H9 (cell line): ENCODE data around the gene GTF3C5. TPM values are rescaled to one million over a fixed set of nuclear protein-coding genes. Genes with fewer than 3 reads are reported as not detected.

Experiments used
- DNase-seq: peaks from one replicate; pipeline ENCODE4 v3.0.0-alpha.2; 2017
- H2AFZ ChIP-seq: one replicate; pipeline ENCODE4 v1.6.1; 2013; ENCODE audit warnings: mild to moderate bottlenecking, low read length, control low read depth, moderate library complexity
- H2AK5ac ChIP-seq: 2 replicates; pipeline ENCODE4 v1.6.1; 2013; ENCODE audit warnings: low read length, control low read depth, mixed read lengths; ENCODE audit not compliant: insufficient read length
- H2BK120ac ChIP-seq: one replicate; pipeline ENCODE4 v1.6.1; 2013; ENCODE audit warnings: low read depth, mild to moderate bottlenecking, low read length, control low read depth, inconsistent platforms; ENCODE audit not compliant: poor library complexity, severe bottlenecking
- H2BK12ac ChIP-seq: 2 replicates; pipeline ENCODE4 v1.6.1; 2013; ENCODE audit warnings: low read length, control low read depth, mixed read lengths, low read depth; ENCODE audit not compliant: insufficient read length
- H2BK15ac ChIP-seq: 2 replicates; pipeline ENCODE4 v1.6.1; 2013; ENCODE audit warnings: low read depth, low read length, control low read depth
- H2BK20ac ChIP-seq: one replicate; pipeline ENCODE4 v1.6.1; 2013; ENCODE audit warnings: low read depth, mild to moderate bottlenecking, low read length, control low read depth, inconsistent platforms; ENCODE audit not compliant: poor library complexity, severe bottlenecking
- H2BK5ac ChIP-seq: 2 replicates; pipeline ENCODE4 v1.6.1; 2013; ENCODE audit warnings: low read length, control low read depth, mixed read lengths; ENCODE audit not compliant: insufficient read length
- H3K14ac ChIP-seq: 2 replicates; pipeline ENCODE4 v1.6.1; 2013; ENCODE audit warnings: low read length, control low read depth; ENCODE audit not compliant: insufficient read depth
- H3K18ac ChIP-seq: 2 replicates; pipeline ENCODE4 v1.6.1; 2013; ENCODE audit warnings: low read depth, mild to moderate bottlenecking, mixed read lengths, low read length, control low read depth; ENCODE audit not compliant: insufficient read length
- H3K23ac ChIP-seq: 2 replicates; pipeline ENCODE4 v1.6.1; 2013; ENCODE audit warnings: low read length, control low read depth, mixed read lengths, low read depth; ENCODE audit not compliant: insufficient read length
- H3K23me2 ChIP-seq: 2 replicates; pipeline ENCODE4 v1.6.1; 2013; ENCODE audit warnings: low read depth, mild to moderate bottlenecking, mixed read lengths, low read length, control low read depth; ENCODE audit not compliant: insufficient read length, poor library complexity, severe bottlenecking
- H3K27ac ChIP-seq: 2 replicates; pipeline ENCODE4 v1.5.1; 2013; ENCODE audit warnings: low read length, control low read depth, mixed read lengths, low read depth; ENCODE audit not compliant: insufficient read length
- H3K27me3 ChIP-seq: 2 replicates; pipeline ENCODE4 v1.6.1; 2013; ENCODE audit warnings: low read length, control low read depth, inconsistent platforms; ENCODE audit not compliant: insufficient read depth
- H3K4ac ChIP-seq: 2 replicates; pipeline ENCODE4 v1.6.1; 2013; ENCODE audit warnings: low read depth, mild to moderate bottlenecking, control low read depth, inconsistent platforms, low read length, moderate library complexity
- H3K4me1 ChIP-seq: 2 replicates; pipeline ENCODE4 v1.6.1; 2013; ENCODE audit warnings: low read length, control low read depth, inconsistent platforms; ENCODE audit not compliant: insufficient read depth
- H3K4me2 ChIP-seq: 2 replicates; pipeline ENCODE4 v1.6.1; 2013; ENCODE audit warnings: low read length, control low read depth, mixed read lengths; ENCODE audit not compliant: insufficient read length, insufficient read depth
- H3K56ac ChIP-seq: 2 replicates; pipeline ENCODE4 v1.6.1; 2013; ENCODE audit warnings: low read depth, mild to moderate bottlenecking, mixed read lengths, low read length, control low read depth; ENCODE audit not compliant: insufficient read length
- H3K79me1 ChIP-seq: 2 replicates; pipeline ENCODE4 v1.6.1; 2013; ENCODE audit warnings: low read depth, mild to moderate bottlenecking, moderate library complexity, low read length, control low read depth, inconsistent platforms; ENCODE audit not compliant: insufficient read depth, poor library complexity, severe bottlenecking
- H3K79me2 ChIP-seq: 2 replicates; pipeline ENCODE4 v1.6.1; 2013; ENCODE audit warnings: low read length, control low read depth, inconsistent platforms; ENCODE audit not compliant: insufficient read depth
- H3K9ac ChIP-seq: 2 replicates; pipeline ENCODE4 v1.6.1; 2013; ENCODE audit warnings: low read length, control low read depth, mixed read lengths; ENCODE audit not compliant: insufficient read length; ENCODE audit errors: extremely low read depth
- H3K9me3 ChIP-seq: one replicate; pipeline ENCODE4 v1.6.1; 2013; ENCODE audit warnings: low read depth, low read length, inconsistent platforms; ENCODE audit not compliant: control insufficient read depth
- H3T11ph ChIP-seq: one replicate; pipeline ENCODE4 v1.6.1; 2013; ENCODE audit warnings: mild to moderate bottlenecking, low read length, control low read depth, inconsistent platforms
- H4K20me1 ChIP-seq: one replicate; pipeline ENCODE4 v1.6.1; 2013; ENCODE audit not compliant: control insufficient read depth, insufficient read length, insufficient read depth
- H4K5ac ChIP-seq: 2 replicates; pipeline ENCODE4 v1.6.1; 2013; ENCODE audit warnings: low read depth, mild to moderate bottlenecking, mixed read lengths, low read length, control low read depth; ENCODE audit not compliant: insufficient read length
- H4K8ac ChIP-seq: replicated peaks from 2 replicates; pipeline ENCODE4 v1.6.1; 2013; ENCODE audit warnings: low read length, control low read depth, mixed read lengths, low read depth; ENCODE audit not compliant: insufficient read length
- H4K91ac ChIP-seq: 2 replicates; pipeline ENCODE4 v1.6.1; 2013; ENCODE audit warnings: low read depth, mild to moderate bottlenecking, moderate library complexity, mixed read lengths, low read length, control low read depth; ENCODE audit not compliant: insufficient read length
- H3K27ac Mint-ChIP-seq, 3 experiments: 2 replicates in 2 of 3; 3 replicates in 1 of 3; pipeline ENCODE4 v1.8.0; 2020 to 2021; ENCODE audit warnings: mixed read lengths in 3 of 3, mild to moderate bottlenecking in 1 of 3, moderate library complexity in 1 of 3
- H3K27me3 Mint-ChIP-seq: 2 replicates; pipeline ENCODE4 v1.8.0; 2021; ENCODE audit warnings: low read depth, mild to moderate bottlenecking, moderate library complexity, mixed read lengths
- H3K36me3 Mint-ChIP-seq, 3 experiments: 2 replicates in 2 of 3; 3 replicates in 1 of 3; pipeline ENCODE4 v1.8.0; 2020 to 2021; ENCODE audit warnings: low read depth in 3 of 3, mixed read lengths in 3 of 3; ENCODE audit not compliant: insufficient read depth in 1 of 3
- H3K4me1 Mint-ChIP-seq, 2 experiments: 2 replicates each; pipeline ENCODE4 v1.8.0; 2020; ENCODE audit warnings: mixed read lengths in 2 of 2
- H3K4me3 Mint-ChIP-seq, 2 experiments: 2 replicates in 1 of 2; 3 replicates in 1 of 2; pipeline ENCODE4 v1.8.0; 2020 to 2021; ENCODE audit warnings: mild to moderate bottlenecking in 2 of 2, mixed read lengths in 2 of 2, moderate library complexity in 1 of 2
- H3K9me3 Mint-ChIP-seq, 2 experiments: 2 replicates in 1 of 2; 3 replicates in 1 of 2; pipeline ENCODE4 v1.8.0; 2020; ENCODE audit warnings: mild to moderate bottlenecking in 2 of 2, mixed read lengths in 2 of 2, moderate library complexity in 1 of 2
- WGBS: extraction: QIAGEN DNeasy Blood & Tissue Kit; methylation state at CpG from one replicate; pipeline ENCODE4 v1.1.7; 2013; ENCODE audit warnings: missing lambda C conversion rate, low lambda C conversion rate, mixed read lengths; ENCODE audit not compliant: insufficient read length; ENCODE audit errors: extremely low coverage; 5-methylcytosine and 5-hydroxymethylcytosine counted together
- total RNA-seq: library from RNA; stranded (reverse); gene quantifications from 2 replicates; pipeline ENCODE4 v1.2.1, GENCODE V29; 2021
- TF ChIP-seq, protein P1 (sequence below): fragments of 200-600 bp; sonication (generic); conservative IDR thresholded peaks from 3 replicates; pipeline ENCODE4 v1.8.0; 2021; ENCODE audit warnings: antibody characterized with exemption, mild to moderate bottlenecking

GTF3C5 gene
- total RNA-seq, 1 experiment from 2014 or later, result 88.9 TPM

DNA sequence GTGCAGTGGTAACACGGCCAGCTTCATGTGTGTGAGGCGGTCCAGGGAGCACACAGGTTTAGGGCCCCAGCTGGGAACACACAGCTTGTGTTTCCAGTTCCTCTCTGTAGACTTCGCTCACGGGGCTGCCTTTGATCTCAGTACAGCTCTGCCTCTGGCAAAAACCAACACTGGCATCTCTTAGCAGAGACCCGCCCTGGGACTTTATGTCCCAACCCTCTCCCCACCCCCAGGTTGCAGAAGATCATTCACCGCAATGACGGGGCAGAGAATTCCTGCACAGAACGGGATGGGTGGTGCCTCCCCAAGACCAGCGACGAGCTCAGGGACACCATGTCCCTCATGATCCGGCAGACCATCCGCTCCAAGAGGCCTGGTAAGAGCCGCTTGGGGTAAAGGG is 25.7 kb downstream of the GTF3C5 start:
- no peak overlapping the region for H3K56ac ChIP-seq
- no peak for DNase-seq
- no peak overlapping the region for H3K9ac ChIP-seq
- no peak overlapping the region for H2BK120ac ChIP-seq
- Mint-ChIP-seq H3K27ac (no peak overlapping the region), H3K9me3 (no peaks in the 10 kb centered on the region; a peak in 1 of 5 replicates), H3K27me3 (no peaks in the 10 kb centered on the region), H3K36me3 (peaks cover 27 to 60% (median 55%) of the 10 kb centered on the region in 3 experiments; a peak in 6 of 7 replicates), H3K4me3 (no peak overlapping the region), H3K4me1 (peaks cover 26% of the 10 kb centered on the region in 2 experiments)
- peaks cover 2% of the 10 kb centered on the region; the same call in 1 of the 2 replicates for H3K4me1 ChIP-seq
- no peak overlapping the region for H4K8ac ChIP-seq
- H3K79me2 ChIP-seq, result no peaks in the 10 kb centered on the region
- no peaks in the 10 kb centered on the region for H3K9me3 ChIP-seq
- H3K4me2 ChIP-seq, result no peak overlapping the region
- H2BK20ac ChIP-seq, result no peak overlapping the region
- no peak overlapping the region for H2BK12ac ChIP-seq
- no peak overlapping the region for H3K23ac ChIP-seq
- H4K91ac ChIP-seq, result no peak overlapping the region
- no peak overlapping the region for H3K14ac ChIP-seq
- no peak overlapping the region for H4K5ac ChIP-seq
- H3K27me3 ChIP-seq, result no peaks in the 10 kb centered on the region
- H3K18ac ChIP-seq, result no peak overlapping the region
- no peaks in the 10 kb centered on the region for H3K79me1 ChIP-seq
- no peak overlapping the region for H2AK5ac ChIP-seq
- H3K27ac ChIP-seq, result no peak overlapping the region
- no CpG with 5 or more reads among the region's 13 CpGs for WGBS
- no peak overlapping the region for H2BK5ac ChIP-seq
- H2AFZ ChIP-seq, result no peak overlapping the region
- no peak overlapping the region for H2BK15ac ChIP-seq
- no peaks in the 10 kb centered on the region for H3K23me2 ChIP-seq
- no peak overlapping the region for H3T11ph ChIP-seq
- H4K20me1 ChIP-seq, result peaks cover 3% of the 10 kb centered on the region
- no peak overlapping the region for H3K4ac ChIP-seq
- TF ChIP-seq, protein P1, sequence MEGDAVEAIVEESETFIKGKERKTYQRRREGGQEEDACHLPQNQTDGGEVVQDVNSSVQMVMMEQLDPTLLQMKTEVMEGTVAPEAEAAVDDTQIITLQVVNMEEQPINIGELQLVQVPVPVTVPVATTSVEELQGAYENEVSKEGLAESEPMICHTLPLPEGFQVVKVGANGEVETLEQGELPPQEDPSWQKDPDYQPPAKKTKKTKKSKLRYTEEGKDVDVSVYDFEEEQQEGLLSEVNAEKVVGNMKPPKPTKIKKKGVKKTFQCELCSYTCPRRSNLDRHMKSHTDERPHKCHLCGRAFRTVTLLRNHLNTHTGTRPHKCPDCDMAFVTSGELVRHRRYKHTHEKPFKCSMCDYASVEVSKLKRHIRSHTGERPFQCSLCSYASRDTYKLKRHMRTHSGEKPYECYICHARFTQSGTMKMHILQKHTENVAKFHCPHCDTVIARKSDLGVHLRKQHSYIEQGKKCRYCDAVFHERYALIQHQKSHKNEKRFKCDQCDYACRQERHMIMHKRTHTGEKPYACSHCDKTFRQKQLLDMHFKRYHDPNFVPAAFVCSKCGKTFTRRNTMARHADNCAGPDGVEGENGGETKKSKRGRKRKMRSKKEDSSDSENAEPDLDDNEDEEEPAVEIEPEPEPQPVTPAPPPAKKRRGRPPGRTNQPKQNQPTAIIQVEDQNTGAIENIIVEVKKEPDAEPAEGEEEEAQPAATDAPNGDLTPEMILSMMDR, result no peak
